Measurements from ENCODE around the gene AGBL1.

- TF ChIP-seq CTCF (IDR thresholded peaks at IDR 0.05) (no peak), EZH2 (IDR thresholded peaks at IDR 0.05; ENCODE audit: borderline replicate concordance, insufficient read depth, low read depth, low read length, poor library complexity, severe bottlenecking) (no peak)
These were observed 530.4 kb downstream of the AGBL1 start for GRCh38 chr15:86610038-86610437.

Measured in B cell (primary cell).